Heart left ventricle (tissue), 16 donors: Measurements from ENCODE around the gene RBM20. TPM values are rescaled to one million over a fixed set of nuclear protein-coding genes. Genes with fewer than 3 reads are reported as not detected.

Experiments used
- ATAC-seq, 4 donors: fragments of 200-7000 bp; cut with Tn5 transposase; one replicate each; pipeline ENCODE4 v1.9.1; 2020 to 2022; ENCODE audit warnings: moderate library complexity in 4 of 4, mild to moderate bottlenecking in 3 of 4, moderate number of reproducible peaks in 1 of 4
- DNase-seq, 5 donors: peaks; one replicate each; pipeline ENCODE4 v3.0.0-alpha.2; 2020
- H3K27ac ChIP-seq, 12 donors: fragments of 200-600 bp; sonication (generic) in 4 of 12; one replicate each; pipeline versions ENCODE4 v1.5.0 to v1.8.0; 2016 to 2022; ENCODE audit warnings: mild to moderate bottlenecking in 2 of 12
- H3K27me3 ChIP-seq, 9 donors: fragments of 200-600 bp; sonication (generic) in 2 of 9; one replicate each; pipeline versions ENCODE4 v1.5.1 to v1.8.0; 2016 to 2022; ENCODE audit warnings: mild to moderate bottlenecking in 3 of 9
- H3K36me3 ChIP-seq, 9 donors: fragments of 200-600 bp; sonication (generic) in 2 of 9; one replicate each; pipeline versions ENCODE4 v1.5.0 to v1.8.0; 2018 to 2022; ENCODE audit warnings: mild to moderate bottlenecking in 2 of 9
- H3K4me1 ChIP-seq, 12 donors: fragments of 200-600 bp; sonication (generic) in 4 of 12; one replicate each; pipeline versions ENCODE4 v1.5.0 to v1.8.0; 2016 to 2022; ENCODE audit warnings: mild to moderate bottlenecking in 3 of 12
- H3K4me3 ChIP-seq, 12 donors: fragments of 200-600 bp; sonication (generic) in 4 of 12; one replicate each; pipeline versions ENCODE4 v1.5.0 to v1.8.0; 2017 to 2022; ENCODE audit warnings: mild to moderate bottlenecking in 9 of 12, moderate library complexity in 4 of 12
- H3K9me3 ChIP-seq, 12 donors: fragments of 200-600 bp; sonication (generic) in 4 of 12; one replicate each; pipeline versions ENCODE4 v1.5.0 to v1.8.0; 2016 to 2022; ENCODE audit warnings: mild to moderate bottlenecking in 1 of 12
- POLR2A ChIP-seq, 2 donors: fragments of 450-650 bp; IDR thresholded peaks; one replicate each; pipeline ENCODE4 v1.6.1; 2017; ENCODE audit warnings: antibody characterized with exemption in 2 of 2, mild to moderate bottlenecking in 2 of 2, moderate library complexity in 2 of 2
- WGBS, 4 donors: extraction: QIAGEN DNeasy Blood & Tissue Kit in 2 of 4; methylation state at CpG; one replicate each; pipeline versions ENCODE4 v1.1.5 to v1.1.7; 2013 to 2018; 5-methylcytosine and 5-hydroxymethylcytosine counted together
- intact Hi-C, 10 donors: fragments of 100-400 bp; cut with DNase I; formaldehyde crosslinking; loops; one replicate each; pipeline versions ENCODE4 v1.11.1 to v1.14.2; 2022
- polyA plus RNA-seq, 2 donors: library from polyadenylated mRNA; stranded (reverse); fragments of 200-250 nt; gene quantifications; one replicate each; pipeline ENCODE4 v1.2.3, GENCODE V29; 2013
- total RNA-seq, 9 donors: library from RNA; depleted of rRNA in 2 of 9; stranded (reverse); fragments of >200 nt in 2 of 9; fragmentation: NEBNext Ultra II Directional in 3 of 9; extraction: Animal tissue kit (Norgen Biotek cat#: 25700) in 3 of 9; gene quantifications; one replicate each; pipeline versions ENCODE4 v1.1.0 to v1.2.4, GENCODE V29; 2016 to 2023
- TF ChIP-seq, protein P1 (sequence below), 12 donors: fragments of 200-600 bp; sonication (generic) in 4 of 12; IDR thresholded peaks; one replicate each; pipeline versions ENCODE4 v1.5.0 to v1.8.0; 2018 to 2022; ENCODE audit warnings: antibody characterized with exemption in 12 of 12, mild to moderate bottlenecking in 5 of 12
- donor health status: ischemic (EF 13 %, LVEDD 7.1; RV severe dilation, severe dysfunction).
- donor health status: healthy with polysubstance abuse.
- donor health status: DM: no; HTN: yes; CAD: no.
- donor health status: DM: no; HTN: no; CAD: no.
- donor health status: ischemic (EF 25% LVEDD 6.9; RV normal size, moderate dysfunction).
- donor health status: ischemic (EF 25% LVEDD 5.7; RV mildly dilated, moderate dysfunction).
- donor health status: healthy.
- donor health status: DM: yes; HTN: yes; CAD: no.
- donor health status: ischemic (EF 35%, LVEDD 5.7; RV mildly dilated, moderate dysfunction).
- donor health status: nonischemic (EF 11% LVEDD 7.7; RV severe dilation, severe dysfunction).
- donor health status: DM: yes; HTN: yes; CAD: no.
- donor health status: PGD.
- donor health status: ischemic (EF 29% LVEDD 5.4; RV normal size, mild dysfunction).
- donor health status: nonischemic (EF 23%, LVEDD 6.1; RV moderate dilation, normal function).

The RBM20 gene
- total and polyA plus RNA-seq, 11 donors = 29.9 to 152 (median 91.2) TPM

DNA sequence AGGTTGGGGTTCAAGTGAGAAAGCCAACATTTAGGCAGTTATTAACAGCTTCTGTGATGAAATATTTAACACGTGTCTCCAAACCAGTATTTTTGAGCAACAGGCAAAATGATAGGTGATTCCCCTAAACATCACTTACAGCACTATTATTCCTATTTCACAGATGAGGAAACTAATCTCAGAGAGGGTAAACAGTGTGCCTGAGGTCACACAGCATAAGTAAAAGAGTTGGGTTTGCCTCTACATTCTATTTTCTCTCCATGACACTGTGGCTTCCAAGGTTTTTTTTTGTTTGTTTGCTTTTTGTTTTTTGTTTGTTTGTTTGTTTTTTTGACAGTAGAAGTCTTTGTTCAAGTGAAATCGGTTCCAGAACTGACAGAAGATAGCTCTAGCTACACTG is 184.4 kb downstream of the RBM20 start:
- WGBS, 4 donors = 48 to 77% (median 63%) methylated on average over 2 of the region's 2 CpGs
- peaks cover 0 to 61% (median 7%) of the 10 kb centered on the region in 12 donors for H3K4me1 ChIP-seq
- intact Hi-C loops = loop anchor here in 1 of 10 donors (5.0 kb wide), 1 partner anchor 39 kb away; no protein-coding TSS in a partner anchor
- no peak for DNase-seq
- ATAC-seq = no peak
- TF ChIP-seq, protein P1, sequence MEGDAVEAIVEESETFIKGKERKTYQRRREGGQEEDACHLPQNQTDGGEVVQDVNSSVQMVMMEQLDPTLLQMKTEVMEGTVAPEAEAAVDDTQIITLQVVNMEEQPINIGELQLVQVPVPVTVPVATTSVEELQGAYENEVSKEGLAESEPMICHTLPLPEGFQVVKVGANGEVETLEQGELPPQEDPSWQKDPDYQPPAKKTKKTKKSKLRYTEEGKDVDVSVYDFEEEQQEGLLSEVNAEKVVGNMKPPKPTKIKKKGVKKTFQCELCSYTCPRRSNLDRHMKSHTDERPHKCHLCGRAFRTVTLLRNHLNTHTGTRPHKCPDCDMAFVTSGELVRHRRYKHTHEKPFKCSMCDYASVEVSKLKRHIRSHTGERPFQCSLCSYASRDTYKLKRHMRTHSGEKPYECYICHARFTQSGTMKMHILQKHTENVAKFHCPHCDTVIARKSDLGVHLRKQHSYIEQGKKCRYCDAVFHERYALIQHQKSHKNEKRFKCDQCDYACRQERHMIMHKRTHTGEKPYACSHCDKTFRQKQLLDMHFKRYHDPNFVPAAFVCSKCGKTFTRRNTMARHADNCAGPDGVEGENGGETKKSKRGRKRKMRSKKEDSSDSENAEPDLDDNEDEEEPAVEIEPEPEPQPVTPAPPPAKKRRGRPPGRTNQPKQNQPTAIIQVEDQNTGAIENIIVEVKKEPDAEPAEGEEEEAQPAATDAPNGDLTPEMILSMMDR (IDR thresholded peaks at IDR 0.05) = no peak
- no peak for TF ChIP-seq POLR2A (IDR thresholded peaks at IDR 0.05)
- no peak overlapping the region for H3K4me3 ChIP-seq
- H3K27me3 ChIP-seq = no peaks in the 10 kb centered on the region
- H3K9me3 ChIP-seq = no peaks in the 10 kb centered on the region
- peaks cover 0 to 84% (median 11%) of the 10 kb centered on the region in 9 donors for H3K36me3 ChIP-seq
- peak overlapping the region in 5 of 12 donors; percentile 7 to 85 (median 50) for H3K27ac ChIP-seq

DNA sequence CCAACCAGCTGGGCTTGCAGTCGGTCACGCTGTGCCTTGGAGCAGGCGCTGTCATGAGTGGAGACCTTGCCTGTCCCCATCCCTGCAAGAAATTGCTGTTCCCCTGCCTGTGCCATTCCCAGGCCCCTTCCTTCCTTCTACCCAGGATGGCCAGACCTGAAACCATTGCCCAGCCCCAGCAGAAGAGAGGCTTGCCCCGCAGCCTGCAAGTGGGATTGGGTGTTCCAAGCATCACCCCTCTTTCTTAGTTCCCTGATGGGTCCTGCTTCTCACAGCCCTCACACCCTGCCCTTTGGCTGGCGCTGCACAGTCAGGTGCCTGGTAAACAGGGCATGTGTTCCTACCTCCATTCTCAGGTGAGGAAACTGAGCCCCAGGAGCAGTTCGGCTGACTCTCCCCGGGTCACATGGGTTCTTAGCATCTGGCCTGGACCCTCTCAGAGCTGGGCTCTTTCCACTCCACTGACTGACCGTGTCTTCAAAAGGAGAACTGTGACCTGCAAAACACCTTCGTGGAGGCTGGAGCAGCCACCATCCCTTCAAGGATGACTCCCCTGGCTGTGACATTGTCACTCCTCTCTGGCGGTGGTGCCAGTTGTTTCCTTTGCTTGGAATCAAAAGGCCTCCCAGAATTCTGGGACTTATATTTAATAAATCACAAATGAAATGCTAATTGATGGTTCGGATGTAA is 185.7 kb downstream of the RBM20 start:
- DNase-seq = no peak
- Histone ChIP-seq H3K9me3 (no peaks in the 10 kb centered on the region), H3K27ac (peak overlapping the region in 3 of 12 donors; percentile 32 to 85 (median 50)), H3K4me3 (no peak overlapping the region), H3K27me3 (no peaks in the 10 kb centered on the region), H3K36me3 (peaks cover 0 to 82% (median 7%) of the 10 kb centered on the region in 9 donors), H3K4me1 (peaks cover 0 to 62% (median 19%) of the 10 kb centered on the region in 12 donors)
- TF ChIP-seq POLR2A (IDR thresholded peaks at IDR 0.05) = no peak
- TF ChIP-seq, protein P1 (IDR thresholded peaks at IDR 0.05) = no peak
- 78 to 83% (median 81%) methylated on average over 11 of the region's 11 CpGs for WGBS, 4 donors
- intact Hi-C loops = loop anchor here in 2 of 10 donors (5.0 kb wide), 2 partner anchors 37 to 42 kb away; partner anchors contain the start of gene PDCD4 (in 1 of the 2)
- ATAC-seq = no peak

DNA sequence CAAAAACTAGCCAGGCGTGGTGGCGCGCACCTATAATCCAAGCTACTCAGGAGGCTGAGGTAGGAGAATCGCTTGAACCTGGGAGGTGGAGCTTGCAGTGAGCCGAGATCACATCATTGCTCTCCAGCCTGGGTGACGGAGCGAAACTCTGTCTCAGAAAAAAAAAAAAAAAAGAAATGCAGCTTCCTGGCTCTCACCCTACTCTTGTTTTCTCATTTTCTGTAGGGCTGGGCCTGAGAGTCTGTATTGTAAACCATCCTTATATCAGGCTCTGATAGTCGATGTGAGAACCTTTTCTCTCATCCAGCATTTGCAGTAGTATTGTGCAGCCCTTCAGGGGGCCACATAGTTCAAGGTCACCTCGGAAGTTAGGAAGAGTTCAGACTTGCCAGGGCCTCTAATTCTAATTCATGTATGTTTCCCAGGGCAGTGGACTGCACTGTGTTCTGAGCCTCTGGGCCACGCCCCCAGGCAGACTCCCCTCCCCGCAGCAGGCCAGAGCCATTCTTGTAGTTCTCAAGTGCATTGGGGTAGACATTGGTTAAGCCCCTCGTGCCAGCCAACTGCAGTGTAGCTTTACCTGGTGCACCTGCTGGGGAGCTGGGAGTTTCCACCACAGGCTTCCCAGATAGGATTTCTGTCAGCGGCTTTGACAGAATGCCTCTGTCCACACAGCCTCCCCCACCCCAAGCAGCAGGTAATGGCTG is 189.3 kb downstream of the RBM20 start:
- no peak overlapping the region for H3K4me3 ChIP-seq
- no peaks in the 10 kb centered on the region for H3K9me3 ChIP-seq
- DNase-seq = no peak
- ATAC-seq = peak in 2 of 4 donors; percentile 4 to 11
- intact Hi-C loops = loop anchor here in 1 of 10 donors (5.0 kb wide), 1 partner anchor 39 kb away; the partner anchor contains the start of gene PDCD4
- 69 to 80% (median 74%) methylated on average over 13 of the region's 13 CpGs for WGBS, 4 donors
- H3K4me1 ChIP-seq = peaks cover 0 to 79% (median 40%) of the 10 kb centered on the region in 12 donors
- H3K27ac ChIP-seq = peak overlapping the region in 10 of 12 donors; percentile 35 to 83 (median 71)
- H3K27me3 ChIP-seq = no peaks in the 10 kb centered on the region
- H3K36me3 ChIP-seq = peaks cover 0 to 73% (median 7%) of the 10 kb centered on the region in 9 donors
- TF ChIP-seq, protein P1 (IDR thresholded peaks at IDR 0.05) = no peak
- TF ChIP-seq POLR2A (IDR thresholded peaks at IDR 0.05) = no peak
